MCF 10A (cell line): ENCODE measurements around the gene ESPNL. TPM values are rescaled to one million over a fixed set of nuclear protein-coding genes. Genes with fewer than 3 reads are reported as not detected.

Experiments used
- BruUV-seq: library from RNA; stranded (reverse); fragments of 400-500 nt; replicated peaks from 2 replicates; lab custom pipeline; 2021; lab: Mats Ljungman, UMichigan
- CTCF ChIA-PET: fragments of 300-600 bp; sonication (Branson Sonifier 250); formaldehyde crosslinking; extraction: SDS; loops from one replicate; lab custom pipeline; 2021; ENCODE audit warnings: antibody characterized with exemption, inconsistent platforms; lab: Yijun Ruan, JAX
- POLR2A ChIA-PET: fragments of 300-600, 350-650 bp; sonication (Branson Sonifier 250); formaldehyde crosslinking; extraction: SDS; loops from one replicate; lab custom pipeline; 2020; ENCODE audit warnings: antibody characterized with exemption, inconsistent platforms; lab: Yijun Ruan, JAX
- DNase-seq: peaks from one replicate; pipeline ENCODE4 v3.0.0-alpha.2; 2018; ENCODE audit not compliant: unreplicated experiment
- H3K27ac Mint-ChIP-seq: one replicate; pipeline ENCODE4 v1.8.0; 2022; ENCODE audit warnings: mild to moderate bottlenecking, low read depth, mixed read lengths; ENCODE audit not compliant: unreplicated experiment
- H3K27me3 Mint-ChIP-seq: one replicate; pipeline ENCODE4 v1.8.0; 2022; ENCODE audit warnings: mixed read lengths; ENCODE audit not compliant: insufficient read depth, unreplicated experiment
- H3K36me3 Mint-ChIP-seq: one replicate; pipeline ENCODE4 v1.8.0; 2022; ENCODE audit warnings: mild to moderate bottlenecking, moderate library complexity, mixed read lengths; ENCODE audit not compliant: insufficient read depth, unreplicated experiment
- H3K4me1 Mint-ChIP-seq: one replicate; pipeline ENCODE4 v1.8.0; 2022; ENCODE audit warnings: mixed read lengths; ENCODE audit not compliant: insufficient read depth, unreplicated experiment
- H3K4me3 Mint-ChIP-seq: one replicate; pipeline ENCODE4 v1.8.0; 2022; ENCODE audit warnings: mild to moderate bottlenecking, moderate library complexity, mixed read lengths; ENCODE audit not compliant: unreplicated experiment
- H3K9me3 Mint-ChIP-seq: one replicate; pipeline ENCODE4 v1.8.0; 2022; ENCODE audit warnings: mixed read lengths; ENCODE audit not compliant: unreplicated experiment
- CTCF ChIP-seq: fragments of 200-600 bp; IDR thresholded peaks from one replicate; pipeline ENCODE4 v1.8.0; 2022; ENCODE audit warnings: antibody characterized with exemption, mild to moderate bottlenecking; ENCODE audit not compliant: unreplicated experiment
- intact Hi-C: fragments of 100-400 bp; cut with micrococcal nuclease; formaldehyde crosslinking; loops from 2 replicates; pipeline ENCODE4 v1.14.1; 2022
- total RNA-seq: library from RNA; stranded (reverse); gene quantifications from 2 replicates; pipeline ENCODE4 v1.2.3, GENCODE V29; 2022

The ESPNL gene
- total RNA-seq, 1 experiment from 2014 or later = not detected

- H3K27me3 Mint-ChIP-seq = peaks cover 25% of the 10 kb centered on the region
- ChIA-PET CTCF (no interaction called here), POLR2A (no interaction called here)
- H3K4me3 Mint-ChIP-seq = no peak overlapping the region
- H3K4me1 Mint-ChIP-seq = no peaks in the 10 kb centered on the region
- H3K9me3 Mint-ChIP-seq = peaks cover 27% of the 10 kb centered on the region
- no peaks in the 10 kb centered on the region for H3K36me3 Mint-ChIP-seq
- TF ChIP-seq CTCF = no peak
- DNase-seq = no peak
- no peak overlapping the region for H3K27ac Mint-ChIP-seq
- intact Hi-C loops = no loop called here
- no TSS peak for BruUV-seq
These were observed 16.4 kb downstream of the ESPNL start for GRCh38 chr2:238116298-238117198.

DNA sequence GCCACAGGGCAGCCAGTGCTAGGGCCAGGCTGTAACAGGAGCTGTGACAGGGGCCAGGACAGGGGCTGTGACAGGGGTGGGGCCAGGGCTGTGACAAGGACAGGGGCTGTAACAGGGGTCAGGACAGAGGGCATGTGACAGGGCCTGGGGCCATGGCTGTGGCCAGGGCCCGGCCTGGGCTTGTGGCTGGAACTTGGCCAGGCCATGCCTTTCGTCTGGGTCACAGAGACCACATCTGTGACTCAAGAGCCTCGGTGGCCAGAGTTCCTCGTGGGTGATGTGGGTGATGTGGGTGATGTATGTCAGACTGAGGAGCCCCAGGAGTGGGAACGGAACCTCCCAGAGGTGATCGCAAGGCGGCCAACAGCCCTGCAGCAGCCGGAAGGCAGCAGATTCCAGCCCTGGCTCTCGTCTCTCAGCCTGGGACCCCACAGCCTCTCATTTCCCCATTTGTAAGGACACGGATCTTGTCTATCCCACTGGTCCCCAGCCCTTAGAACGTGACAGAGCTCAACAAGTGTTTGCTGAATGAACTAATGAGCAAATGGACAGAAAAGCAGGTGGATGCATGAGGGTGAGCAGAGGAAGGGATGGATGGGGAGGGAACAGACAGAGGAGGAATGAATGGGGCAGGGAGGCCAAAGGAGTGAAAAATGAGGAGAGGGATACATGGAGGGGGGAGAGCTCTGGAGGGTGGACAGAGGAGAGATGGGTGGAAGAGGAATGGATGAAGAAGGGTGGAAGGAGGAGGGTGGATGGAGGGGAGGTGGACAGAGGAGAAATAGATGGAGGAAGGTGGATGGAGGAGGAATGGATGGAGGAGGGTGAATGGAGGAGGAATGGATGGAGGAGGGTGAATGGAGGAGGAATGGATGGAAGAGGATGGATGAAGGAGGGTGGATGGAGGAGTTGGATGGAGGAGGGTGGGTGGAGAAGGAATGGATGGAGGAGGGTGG is 17.3 kb downstream of the ESPNL start:
- DNase-seq = no peak
- Mint-ChIP-seq H3K27me3 (peaks cover 25% of the 10 kb centered on the region), H3K9me3 (peaks cover 26% of the 10 kb centered on the region), H3K4me1 (no peaks in the 10 kb centered on the region), H3K27ac (no peak overlapping the region), H3K36me3 (no peaks in the 10 kb centered on the region), H3K4me3 (no peak overlapping the region)
- CTCF ChIA-PET = no interaction called here
- BruUV-seq = no TSS peak
- no peak for TF ChIP-seq CTCF
- POLR2A ChIA-PET = no interaction called here
- intact Hi-C loops = no loop called here

GRCh38 chr2:238119756-238120462 is 19.8 kb downstream of the ESPNL start:
- intact Hi-C loops = no loop called here
- no peak overlapping the region for H3K27ac Mint-ChIP-seq

More at GRCh38 chr2:238119756-238120462, 19.8 kb downstream of the ESPNL start:
- DNase-seq = no peak
- no peak for TF ChIP-seq CTCF
- POLR2A ChIA-PET = no interaction called here
- no peaks in the 10 kb centered on the region for H3K36me3 Mint-ChIP-seq
- no TSS peak for BruUV-seq
- CTCF ChIA-PET = no interaction called here
- no peak overlapping the region for H3K4me3 Mint-ChIP-seq
- H3K27me3 Mint-ChIP-seq = peaks cover 25% of the 10 kb centered on the region
- H3K4me1 Mint-ChIP-seq = no peaks in the 10 kb centered on the region
- peaks cover 17% of the 10 kb centered on the region for H3K9me3 Mint-ChIP-seq
